GM18909 (cell line): ENCODE results near the gene ZER1.
"Not testable (repeated sequence)": the region's sequence is repeated elsewhere in the genome, so short reads cannot be mapped to it uniquely, and the experiment has no call there.

Source experiments
- ATAC-seq: cut with Tn5 transposase; IDR thresholded peaks from one replicate; pipeline ENCODE4 v1.9.1; 2021; ENCODE audit warnings: mild to moderate bottlenecking; ENCODE audit not compliant: unreplicated experiment, poor library complexity

The ZER1 gene

DNA sequence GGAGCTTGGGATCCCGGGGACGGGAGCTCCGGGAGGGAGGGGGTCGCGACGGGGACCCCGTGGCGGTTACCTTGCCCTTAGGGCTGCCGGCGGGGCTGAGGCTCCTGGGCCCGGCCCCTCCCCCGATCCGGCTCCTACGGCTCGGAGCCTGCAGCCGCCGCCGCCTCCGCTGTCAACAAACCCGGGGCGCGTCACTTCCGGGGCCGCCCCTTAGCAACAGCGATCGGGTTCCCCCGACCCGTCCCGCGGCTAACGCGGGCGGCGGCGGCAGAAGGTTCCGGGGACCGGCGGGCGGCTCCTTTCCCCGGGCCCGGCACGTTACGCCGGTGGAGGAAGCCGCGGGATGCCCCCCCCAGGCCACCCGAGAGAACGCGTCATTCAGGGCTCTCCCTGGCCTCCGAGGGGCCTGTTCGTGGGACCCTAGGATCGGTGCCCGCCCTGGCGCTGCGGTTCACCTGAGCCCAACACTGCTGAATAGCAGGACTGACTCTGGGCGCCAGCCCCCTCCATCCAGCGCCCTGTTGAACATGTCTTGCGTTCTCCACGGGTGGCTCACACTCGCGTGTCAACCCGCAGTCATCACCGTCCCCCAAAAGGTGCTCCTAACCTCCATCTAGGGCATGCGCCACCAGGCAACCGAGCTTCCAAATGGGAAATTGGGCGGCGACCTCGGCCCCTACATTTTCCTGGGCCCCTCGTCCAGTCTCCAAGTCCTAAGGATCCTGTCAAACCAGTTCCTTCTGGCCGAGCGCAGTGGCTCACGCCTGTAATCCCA, at the start of gene ZER1:
Gene ZER1, minus strand, starts transcription at position 183 of the 775 bp plus-strand sequence. CDS start 16,362 bp downstream, outside the sequence.
- ATAC-seq = peak; percentile 91

DNA sequence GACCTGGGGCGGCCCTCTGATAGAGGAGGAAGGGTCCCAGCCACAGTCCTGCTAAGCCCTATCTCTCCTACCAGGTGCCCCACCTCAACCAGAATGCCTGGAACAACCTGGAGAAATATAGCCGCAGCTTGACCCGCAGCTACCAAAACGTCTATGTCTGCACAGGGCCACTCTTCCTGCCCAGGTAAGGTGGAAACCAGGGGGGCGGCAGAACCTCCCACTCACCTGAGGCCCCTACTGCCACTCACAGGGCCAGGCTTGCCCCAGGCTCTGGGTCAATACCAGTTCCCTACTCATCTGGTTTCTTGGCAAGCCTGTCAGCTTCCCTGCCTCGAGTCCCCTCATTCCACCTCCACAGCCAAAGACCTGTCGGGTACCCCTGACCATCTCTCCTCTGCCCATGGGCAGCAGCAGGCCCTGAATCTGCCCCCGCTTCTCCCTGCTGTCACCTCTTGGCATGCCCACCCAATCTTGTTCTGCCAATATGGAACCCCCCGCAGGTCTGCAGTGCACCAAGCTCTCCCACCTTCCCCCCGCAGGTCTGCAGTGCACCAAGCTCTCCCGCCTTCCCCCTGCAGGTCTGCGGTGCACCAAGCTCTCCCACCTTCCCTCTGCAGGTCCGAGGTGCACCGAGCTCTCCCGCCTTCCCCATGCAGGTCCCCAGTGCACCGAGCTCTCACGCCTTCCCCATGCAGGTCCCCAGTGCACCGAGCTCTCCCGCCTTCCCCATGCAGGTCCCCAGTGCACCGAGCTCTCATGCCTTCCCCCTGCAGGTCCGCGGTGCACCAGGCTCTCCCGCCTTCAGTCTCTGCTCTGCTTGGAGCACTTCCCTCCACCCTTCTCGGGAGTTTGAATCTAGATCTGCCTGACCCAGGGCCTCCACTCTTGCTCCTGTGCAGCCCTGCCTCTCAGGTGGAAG, 49.2 kb upstream of the ZER1 start:
- no peak for ATAC-seq

DNA sequence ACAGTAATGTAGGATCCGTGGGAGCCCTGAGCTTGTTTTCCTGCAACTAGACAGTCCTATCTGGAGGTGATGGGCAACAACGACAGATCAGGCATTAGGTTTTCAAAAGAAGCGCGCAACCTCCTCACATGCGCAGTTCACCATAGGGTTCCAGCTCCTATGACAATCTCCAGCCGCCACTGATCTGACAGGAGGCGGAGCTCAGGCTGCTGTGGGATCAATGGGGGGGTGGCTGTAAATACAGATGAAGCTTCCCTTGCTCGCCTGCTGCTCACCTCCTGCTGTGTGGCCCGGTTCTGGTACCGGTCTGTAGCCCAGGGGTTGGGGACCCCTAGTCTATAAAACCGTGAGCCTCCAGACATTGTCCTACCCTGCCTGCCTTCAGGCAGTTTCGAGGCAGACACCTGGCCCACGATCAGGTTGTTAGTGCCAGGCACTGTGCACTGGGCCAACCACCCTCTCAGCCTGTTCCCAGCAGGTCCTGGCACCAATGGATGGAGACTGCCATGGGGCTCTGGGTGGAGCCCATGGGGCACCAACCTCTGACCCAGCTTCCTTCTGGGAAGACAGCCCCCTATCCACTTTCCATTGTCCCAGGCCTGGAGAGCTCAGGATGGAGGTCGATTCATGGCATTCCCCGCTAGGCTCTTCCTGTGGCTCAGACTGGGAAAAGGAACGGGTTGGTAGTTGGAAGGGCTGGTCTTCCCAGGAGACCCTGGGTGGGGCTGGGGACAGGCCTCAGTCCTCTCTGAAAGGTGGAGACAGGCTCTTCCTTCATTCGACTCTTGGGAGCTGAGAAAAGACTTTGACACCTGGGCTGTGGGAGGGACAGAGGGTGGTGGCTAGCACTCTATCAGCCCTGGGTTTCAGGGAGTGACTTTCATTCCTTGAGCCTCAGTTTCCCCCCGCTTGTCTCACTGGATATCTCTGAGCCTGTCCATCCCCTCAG, 48.3 kb upstream of the ZER1 start:
- no peak for ATAC-seq

DNA sequence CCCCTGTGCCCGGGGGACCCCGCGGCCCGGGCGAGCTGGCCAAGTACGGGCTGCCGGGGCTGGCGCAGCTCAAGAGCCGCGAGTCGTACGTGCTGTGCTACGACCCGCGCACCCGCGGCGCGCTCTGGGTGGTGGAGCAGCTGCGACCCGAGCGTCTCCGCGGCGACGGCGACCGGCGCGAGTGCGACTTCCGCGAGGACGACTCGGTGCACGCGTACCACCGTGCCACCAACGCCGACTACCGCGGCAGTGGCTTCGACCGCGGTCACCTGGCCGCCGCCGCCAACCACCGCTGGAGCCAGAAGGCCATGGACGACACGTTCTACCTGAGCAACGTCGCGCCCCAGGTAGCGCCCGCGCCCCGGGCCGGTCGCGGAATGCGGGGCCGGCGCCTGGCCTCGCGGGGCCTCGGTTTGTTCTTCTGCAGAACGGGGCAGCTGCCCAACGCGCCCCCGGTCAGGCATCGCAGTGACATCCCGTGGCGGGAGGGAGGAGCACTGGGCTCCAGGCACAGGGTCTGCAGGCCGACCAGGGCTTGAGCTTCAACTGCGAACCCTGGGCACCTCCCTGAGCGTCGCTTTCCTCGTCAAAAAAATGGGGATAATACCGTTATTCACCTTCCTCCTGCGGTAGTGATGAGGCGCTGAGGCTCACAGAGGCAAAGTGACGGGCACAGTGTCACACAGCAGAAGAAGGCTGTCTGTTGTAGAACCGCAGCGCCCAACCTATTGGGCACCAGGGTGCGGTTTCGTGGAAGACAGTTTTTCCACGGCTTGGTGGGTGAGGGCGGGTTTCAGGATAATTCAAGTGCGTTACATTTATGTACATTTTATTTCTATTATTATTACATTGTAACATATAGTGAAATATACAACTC, 47.4 kb upstream of the ZER1 start:
- peak; percentile 31 for ATAC-seq

DNA sequence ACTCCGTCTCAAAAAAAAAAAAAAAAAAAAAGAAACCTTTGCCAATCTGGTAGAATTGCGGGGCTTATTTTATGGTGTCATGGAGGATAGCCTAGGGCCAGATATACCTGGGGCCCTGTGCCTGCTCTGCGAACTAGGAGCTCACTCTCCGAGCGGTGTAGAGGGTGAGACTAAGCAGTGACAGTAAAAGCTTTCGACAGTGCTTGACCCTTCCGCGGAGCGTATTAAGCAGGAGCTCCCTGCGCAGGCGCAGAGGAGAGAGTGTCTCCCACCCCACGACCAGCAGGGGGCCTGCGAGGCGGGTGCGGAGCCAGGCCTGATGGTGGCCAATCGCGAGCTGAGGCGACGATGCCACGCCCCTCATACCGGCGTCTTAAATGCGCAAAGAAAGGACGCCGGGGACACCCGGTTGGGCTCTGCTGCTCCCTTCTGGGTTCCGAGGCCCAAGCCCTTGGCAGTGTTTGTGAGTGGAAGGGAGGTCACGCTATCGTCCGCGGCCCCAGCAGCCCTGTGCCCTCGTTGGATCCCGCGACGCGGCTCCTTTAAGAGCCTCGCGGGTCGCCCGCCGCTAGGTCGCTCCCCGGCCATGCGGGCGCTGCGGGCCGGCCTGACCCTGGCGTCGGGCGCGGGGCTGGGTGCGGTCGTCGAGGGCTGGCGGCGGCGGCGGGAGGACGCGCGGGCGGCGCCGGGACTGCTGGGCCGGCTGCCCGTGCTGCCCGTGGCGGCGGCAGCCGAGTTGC, 46.5 kb upstream of the ZER1 start, which contains the start of gene ENDOG:
Gene ENDOG, plus strand, starts transcription at position 402 of the 740 bp plus-strand sequence. Its CDS starts 185 bp downstream, at position 587.
- peak; percentile 89 for ATAC-seq

DNA sequence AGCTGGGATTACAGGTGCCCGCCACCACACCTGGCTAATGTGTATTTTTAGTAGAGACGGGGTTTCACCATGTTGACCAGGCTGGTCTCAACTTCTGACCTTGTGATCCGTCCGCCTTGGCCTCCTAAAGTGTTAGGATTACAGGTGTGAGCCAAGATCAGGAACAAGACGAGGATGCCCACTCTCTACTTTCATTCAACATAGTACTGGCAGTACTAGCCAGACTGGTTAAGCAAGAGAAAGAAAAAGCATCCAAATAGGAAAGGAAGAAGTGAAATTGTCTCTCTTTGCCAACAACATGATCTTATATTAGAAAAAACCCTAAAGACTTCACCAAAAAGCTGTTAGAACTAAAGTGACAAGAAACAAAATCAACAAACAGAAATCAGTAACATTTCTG, 39.1 kb upstream of the ZER1 start:
- ATAC-seq = no peak

DNA sequence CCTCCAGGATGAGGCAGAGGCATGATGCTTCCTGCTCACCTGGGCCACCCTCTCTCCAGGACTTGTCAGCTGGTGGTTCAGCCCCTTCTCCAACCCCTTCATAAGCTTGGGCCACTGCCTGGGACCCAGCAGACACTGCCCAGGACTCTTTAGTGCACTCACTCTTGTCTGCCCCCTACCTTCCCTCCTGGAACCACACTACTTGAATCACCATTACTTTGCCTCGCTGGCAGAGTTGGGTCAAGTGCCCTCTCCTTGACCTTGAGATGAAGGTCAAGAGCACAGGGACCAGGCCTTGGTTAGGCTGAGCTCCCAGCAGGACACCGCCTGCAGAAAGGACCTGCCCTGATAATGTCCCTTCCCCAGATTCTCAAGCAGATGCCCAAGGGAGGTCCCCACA, 38.1 kb upstream of the ZER1 start:
- ATAC-seq = no peak

DNA sequence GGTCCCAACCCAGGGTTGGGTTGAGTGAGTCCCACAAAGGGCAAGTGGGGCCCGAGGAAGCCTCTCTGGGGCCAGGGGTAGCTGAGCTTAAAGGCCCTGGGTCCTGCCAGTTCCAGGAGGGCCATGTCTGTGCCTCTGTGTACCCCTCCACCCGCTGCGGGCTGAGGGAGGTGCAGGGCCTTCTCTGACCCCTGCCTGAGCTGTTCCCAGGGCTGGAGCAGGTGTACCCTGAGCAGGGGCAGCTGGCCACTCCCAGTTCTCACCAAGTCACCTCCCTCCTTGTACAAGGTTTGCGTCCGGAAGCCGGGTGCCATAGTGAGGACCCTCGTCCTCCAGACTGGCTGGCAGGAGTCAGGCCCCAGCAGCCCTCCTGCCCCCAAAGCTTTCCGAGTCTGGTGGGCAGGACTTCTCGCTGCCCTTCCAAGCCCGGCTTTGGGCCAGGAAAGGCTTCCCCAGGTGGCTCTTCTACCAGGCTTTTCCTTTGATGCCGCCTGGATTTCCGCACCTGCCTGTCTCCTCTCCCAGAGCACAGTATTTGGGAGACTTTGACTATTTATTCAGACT, 37.4 kb upstream of the ZER1 start:
- ATAC-seq = no peak

DNA sequence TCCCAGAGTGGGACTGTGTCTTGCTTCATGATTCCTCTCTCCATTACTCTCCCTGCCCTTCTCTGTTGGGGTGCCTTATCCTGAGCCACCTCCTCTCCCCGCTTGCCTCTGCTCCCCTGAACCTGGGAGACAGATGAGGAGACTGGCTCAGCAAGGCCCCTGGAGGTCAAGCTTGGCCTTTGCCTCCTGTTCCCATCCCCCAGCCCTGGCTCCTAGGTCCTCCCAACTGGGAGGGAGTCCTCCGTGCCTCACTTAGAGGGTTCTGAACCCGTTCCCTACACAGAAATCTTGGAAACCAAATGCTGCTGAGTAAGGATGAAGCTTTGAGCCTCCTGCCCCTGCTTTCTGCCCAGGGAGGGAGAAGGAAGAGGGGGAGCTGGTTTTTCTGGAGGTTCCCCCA, 36.8 kb upstream of the ZER1 start:
- no peak for ATAC-seq

DNA sequence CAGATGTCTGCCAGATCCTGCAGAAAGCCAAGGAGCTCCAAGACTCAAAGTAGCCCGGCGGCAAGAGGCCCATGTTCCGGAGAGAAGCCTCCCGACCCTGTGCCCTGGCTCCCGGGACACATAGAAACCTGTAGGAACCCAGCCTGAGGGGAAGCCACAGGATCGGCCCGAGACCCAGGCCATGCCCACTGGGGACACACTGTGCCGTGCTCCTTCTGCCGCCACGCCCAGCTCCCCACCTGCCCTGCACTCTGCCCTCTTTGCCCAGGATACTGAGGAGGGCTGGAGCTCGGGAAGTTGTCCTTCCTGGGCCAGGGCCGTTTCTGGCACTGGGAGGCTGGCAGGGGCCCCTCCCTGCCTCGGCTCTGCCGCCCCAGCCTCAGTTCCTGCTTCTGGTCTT, 36.1 kb upstream of the ZER1 start:
- no peak for ATAC-seq

DNA sequence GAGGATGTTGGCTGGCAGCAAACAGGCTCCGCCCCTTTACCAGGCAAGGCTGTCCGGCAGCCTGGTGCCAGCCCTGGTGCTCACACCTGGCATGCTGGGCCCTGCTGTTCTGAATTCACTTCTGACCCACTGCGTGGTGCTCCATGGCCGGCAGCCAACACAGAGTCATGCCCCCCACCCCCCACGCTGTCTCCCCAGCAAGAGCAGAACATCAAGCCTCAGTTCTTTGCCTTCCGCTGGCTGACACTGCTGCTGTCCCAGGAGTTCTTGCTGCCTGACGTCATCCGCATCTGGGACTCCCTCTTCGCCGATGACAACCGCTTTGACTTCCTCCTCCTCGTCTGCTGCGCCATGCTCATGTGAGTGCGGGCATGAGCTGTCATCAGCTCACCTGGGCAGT, 33.9 kb upstream of the ZER1 start:
- no peak for ATAC-seq

DNA sequence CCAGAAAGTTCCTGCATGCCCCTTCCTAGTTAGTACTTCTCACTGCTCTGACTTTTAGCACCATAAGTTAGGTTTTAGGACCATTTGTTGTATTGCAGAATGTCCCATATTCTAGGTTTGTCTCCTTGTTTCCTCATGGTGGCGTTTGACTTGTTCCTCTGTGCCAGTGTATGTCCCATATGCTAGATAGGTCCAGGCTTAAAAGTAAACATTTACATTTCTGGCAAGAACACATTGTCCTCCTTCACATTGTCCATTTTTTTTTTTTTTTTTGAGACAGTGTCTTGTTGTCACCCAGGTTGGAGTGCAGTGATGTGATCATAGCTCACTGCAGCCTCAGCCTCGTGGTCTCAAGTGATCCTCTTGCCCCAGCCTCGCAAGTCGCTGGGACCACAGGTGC, 30.8 kb upstream of the ZER1 start:
- no peak for ATAC-seq

DNA sequence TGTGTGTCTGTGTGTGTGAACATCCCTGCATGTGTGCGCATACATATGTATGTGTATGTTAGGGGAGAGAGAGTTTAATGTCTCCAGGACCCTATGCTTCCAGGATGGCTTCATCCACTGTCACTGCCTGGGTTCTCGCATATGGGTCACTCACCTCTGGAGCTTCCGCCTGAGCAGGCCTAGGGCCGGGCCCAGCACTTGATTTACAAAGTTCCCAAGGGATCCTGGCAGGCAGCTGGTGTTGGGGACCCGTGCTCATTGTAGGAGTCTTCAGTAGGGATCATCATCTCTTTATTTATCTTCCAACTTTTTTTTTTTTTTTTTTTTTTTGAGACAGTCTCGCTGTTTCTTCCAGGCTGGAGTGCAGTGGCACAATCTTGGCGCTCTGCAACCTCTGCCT, 28.3 kb upstream of the ZER1 start:
- no peak for ATAC-seq

DNA sequence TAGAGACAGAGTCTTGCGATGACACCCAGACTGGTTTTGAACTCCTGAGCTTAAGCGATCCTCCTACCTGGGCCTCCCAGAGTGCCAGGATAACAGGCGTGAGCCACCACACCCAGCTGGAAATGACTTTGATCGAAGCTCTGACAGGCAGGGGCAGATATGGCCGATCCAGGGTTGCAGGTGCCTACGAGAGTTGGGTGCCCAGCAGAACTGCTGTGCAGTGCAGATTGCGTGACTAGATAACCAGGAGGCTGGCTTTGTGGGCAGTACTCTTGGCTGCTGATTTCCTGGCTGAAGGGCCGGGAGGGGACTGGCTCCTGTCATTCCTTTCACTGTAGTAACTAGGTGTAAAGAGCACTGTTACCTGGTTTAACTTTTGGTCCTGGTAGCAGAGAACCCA, 27.2 kb upstream of the ZER1 start:
- ATAC-seq = no peak

DNA sequence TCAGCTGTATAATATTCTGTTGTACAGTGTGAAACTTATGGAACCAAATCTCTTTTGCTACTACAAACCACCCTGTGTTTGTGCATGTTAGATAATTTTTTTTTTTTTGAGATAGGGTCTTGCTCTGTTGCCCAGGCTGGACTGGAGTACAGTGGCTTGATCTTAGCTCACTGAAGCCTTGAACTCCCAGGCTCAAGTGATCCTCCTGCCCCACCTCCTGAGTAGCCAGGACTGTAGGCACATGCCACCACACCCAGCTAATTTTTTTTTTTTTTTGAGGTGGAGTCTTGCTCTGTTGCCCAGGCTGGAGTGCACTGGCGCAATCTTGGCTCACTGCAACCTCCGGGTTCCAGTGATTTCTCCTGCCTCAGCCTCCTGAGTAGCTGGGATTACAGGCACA, 23.2 kb upstream of the ZER1 start:
- ATAC-seq = not testable (repeated sequence)

DNA sequence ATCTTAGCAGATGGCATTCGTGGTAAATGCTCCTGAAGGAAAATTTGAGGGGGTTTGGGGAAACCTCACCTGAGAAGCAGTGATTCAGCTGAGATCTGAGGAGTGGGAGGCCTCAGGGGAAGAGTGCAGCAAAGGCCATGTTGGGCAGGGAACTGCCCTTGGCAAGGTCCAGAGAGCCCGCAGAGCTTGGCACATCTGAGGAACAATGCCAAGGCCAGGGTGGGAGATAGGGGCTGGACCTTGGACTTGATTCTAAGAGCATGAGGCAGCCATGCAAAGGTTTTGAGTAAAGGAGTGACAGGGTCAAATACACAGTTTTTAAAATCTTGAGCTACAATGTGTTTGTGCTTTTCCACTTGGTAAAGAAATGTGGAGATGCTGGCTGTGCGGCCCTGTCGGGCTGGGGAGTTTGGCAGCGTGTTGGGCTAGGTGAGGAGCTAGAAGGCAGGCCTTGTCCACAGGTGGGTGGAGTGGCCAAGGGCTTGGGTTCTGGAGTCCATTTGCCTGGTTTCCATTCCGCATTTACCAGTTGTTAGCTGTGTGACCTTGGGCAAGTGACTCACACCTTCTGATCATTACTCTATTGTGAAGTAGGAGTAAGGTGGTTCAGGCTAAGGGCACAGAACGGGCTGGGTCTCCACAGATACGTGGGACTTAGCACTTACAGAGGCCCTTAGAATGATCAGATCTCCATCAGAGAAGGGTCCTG, 21.4 kb upstream of the ZER1 start:
- no peak for ATAC-seq

DNA sequence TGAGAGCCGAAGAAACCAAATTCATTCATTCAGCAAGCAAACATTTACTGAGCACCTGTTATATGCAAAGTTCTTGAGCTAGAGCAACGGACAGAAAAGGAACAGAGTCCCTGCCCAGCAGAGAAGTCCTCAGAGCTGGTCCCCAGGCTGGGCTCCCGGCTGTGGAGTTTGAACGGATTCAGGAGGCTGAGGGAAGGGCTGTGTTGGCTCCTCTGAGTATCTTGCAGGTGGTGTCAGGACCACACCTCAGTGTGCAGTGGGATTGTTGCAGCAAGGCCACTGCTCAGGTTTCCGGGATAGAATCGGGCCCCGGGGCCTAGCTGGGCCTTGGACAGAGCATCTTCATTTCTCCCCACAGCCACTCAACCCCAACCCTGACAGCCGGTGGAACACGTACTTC, 20.4 kb upstream of the ZER1 start:
- no peak for ATAC-seq

DNA sequence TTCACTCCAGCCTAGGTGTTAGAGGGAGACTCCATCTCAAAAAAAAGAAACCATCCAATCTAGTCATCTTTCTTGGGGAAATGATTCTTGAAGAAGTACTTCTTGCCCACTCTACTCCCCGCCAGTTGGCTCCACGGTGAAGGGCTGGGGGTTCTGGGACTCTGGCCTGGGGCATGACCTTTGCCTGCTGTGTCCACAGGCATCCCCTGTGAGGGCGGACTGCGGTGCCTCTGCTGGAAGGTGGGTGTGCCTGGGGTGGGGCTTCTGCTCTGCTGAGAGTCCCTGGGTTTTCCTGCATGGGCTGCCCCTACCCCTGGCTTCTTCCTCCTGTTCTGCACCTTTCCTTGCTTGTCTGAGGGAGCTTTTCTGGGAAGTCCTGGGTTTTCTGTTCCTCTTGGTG, 18.8 kb upstream of the ZER1 start:
- ATAC-seq = no peak
